ENCODE measurements around the gene ACKR3.

ACKR3 gene

DNA sequence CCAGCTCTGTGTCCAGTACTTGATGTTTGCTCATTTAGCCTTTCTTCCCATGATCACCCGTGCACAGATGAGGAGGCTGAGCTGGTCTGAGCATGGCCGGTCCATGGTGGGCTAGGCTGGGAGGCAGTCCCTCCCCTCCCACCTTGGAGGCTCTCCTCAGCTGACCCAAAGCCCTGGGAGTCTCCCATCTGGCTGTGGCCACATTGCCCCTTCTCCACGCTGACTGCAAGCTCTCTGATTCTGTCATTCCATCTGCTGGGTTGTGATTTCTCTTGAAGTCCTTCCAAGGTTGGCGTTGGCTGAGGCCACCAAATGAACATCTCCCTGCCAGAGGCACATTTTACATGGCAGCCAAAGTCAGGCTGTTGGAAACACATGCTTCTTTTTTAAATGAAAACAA lies 44.0 kb downstream of the ACKR3 start:
- no peak for DNase-seq

DNA sequence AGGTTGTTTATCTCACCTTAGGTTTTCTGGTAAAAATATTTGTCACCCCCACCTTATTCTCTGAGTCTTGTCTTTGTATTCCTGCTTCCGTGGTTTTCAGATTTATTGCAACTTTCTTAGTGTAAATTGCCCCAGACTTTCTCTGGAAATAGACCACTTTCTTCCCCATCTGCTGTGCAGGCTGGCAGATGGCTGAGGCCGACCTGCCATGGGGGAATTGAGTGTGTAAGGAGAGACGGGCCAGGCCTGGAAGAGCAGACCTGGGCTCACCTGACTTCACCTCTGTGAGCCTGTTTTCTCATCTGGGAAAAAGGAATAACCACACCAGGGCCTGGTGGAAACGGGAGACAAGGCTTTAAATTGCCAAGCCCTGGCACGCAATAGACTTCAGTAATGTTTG lies 44.9 kb downstream of the ACKR3 start:
- no peak for DNase-seq

DNA sequence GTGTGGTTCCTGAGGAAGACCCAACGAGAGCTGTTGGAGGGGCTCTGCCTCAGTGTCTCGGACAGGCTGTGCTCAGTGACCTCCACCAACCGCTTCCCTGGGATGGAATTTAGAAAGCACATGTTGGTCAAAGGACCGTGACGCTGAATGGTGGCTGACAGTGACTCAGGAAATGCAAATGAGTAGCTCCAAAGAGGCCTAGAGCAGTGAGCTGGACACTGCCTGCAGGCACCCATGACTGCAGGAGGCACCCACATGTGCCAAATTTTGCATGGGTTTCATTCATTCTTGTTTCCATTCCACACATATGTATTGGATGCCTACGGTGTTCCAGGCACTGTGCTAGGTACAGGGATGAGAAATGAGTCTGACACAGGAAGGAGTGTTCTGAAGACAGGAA lies 46.4 kb downstream of the ACKR3 start:
- DNase-seq, result no peak

DNA sequence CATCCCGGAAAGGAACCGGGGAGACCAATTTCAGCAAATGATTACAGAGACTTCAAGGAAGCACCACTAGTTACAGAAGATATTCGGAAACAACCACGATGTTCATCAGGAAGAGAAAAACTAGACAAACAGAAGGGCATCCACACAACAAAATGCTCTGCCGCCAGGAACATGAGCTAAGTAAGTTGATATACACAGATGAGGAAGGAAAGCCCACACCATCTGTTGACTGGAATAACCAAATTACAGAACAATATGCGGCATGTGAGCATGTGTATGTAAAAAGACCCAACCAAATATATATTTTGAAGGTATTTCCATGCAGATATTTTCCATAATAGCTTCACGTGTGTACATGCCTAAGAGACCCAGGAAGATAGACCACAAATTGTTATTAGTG lies 47.0 kb downstream of the ACKR3 start:
- no peak for DNase-seq

DNA sequence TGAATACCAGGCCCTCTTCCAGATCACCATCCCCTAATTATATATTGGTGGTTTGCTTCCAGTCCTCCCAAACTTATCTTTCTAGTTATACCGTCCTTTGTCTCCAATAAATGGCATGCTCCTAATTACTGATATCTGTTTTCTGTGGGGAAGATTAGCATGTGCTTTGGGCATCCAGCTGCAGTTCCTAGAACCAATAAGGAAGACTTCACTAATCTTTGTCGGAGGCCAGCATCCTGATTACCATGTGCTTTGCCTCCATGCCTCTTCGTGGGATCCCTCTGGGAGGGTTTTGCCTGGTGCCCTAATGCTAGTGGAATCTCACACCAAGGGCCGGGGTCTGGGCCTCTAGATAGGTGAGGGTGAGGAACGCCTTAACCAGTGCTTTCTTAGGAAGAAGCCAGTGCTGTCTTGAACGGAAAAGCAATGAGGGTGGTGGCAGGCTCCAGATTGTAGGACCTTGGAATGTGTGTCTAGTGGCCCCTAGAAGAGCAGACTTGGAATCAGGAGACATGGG lies 47.7 kb downstream of the ACKR3 start:
- DNase-seq, result no peak

DNA sequence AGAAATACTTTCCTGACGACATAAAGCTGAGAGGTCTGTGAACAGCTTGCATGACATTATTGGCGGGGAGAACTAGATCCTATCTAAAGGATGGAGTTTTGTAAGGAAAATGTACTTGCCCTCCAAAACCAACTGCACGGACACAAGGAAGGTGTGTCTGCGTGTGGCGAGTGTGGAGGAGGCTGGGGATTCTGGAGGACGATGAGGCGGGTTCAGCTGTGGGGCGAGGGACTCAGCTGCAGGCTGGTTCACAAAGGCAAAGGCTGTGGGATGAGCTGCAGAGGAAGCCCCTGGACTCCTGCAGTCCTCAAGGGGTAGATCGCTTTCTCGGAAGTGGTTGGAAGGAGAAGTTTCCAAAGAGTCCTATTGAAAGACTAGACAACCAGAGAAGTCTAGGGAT lies 48.2 kb downstream of the ACKR3 start:
- no peak for DNase-seq

DNA sequence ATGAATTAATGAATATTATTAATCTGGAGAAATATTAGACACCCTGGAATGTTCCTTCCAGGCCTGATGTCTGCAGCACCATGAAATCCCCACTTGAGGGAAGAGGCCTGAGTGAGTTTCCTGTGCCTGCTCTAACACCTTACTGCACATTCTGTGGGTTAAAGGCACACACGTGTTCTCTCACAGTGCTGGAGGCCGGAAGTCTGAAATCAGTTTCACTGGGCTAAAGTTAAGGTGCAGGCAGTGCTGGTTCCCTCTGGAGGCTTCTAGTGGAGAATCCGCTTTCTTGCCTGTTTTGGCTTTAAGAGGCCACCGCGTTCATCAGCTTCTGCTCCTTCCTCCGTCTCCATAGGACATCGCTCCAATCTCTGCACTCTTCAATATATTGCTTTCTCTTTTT lies 48.7 kb downstream of the ACKR3 start:
- no peak for DNase-seq

DNA sequence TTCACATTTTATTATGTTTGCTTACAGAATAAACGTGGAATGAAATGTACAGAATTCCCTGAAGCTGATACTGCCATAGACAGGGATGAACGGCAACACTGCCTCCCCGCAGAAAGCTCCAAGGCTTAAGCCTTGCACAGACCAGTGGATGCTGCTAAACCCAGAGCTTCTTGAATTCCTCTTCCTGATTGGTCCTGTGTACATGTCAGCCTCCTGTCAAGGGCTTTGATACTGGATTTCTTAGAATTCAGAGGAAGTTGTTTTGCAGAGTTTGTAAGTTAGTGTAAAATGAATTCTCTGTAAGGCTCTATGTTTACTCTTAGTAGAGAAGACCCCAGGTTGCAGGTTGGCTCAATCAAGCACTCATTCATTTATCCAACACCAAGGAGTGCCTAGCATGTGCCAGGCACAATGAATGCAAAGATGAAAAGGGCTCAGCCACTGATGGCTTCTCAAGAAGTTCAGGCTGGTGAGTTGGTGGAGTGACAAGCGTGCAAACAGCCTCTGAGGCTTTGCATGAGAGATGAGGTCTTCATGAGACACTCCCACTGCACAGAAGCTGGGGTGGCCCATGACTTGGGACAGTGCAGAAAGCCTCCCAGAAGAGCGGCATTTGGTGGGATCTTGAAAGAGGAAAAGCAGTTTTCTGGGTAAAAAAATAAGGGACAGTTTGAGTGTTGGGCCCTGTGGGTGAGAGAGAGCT lies 50.4 kb downstream of the ACKR3 start:
- no peak for DNase-seq

DNA sequence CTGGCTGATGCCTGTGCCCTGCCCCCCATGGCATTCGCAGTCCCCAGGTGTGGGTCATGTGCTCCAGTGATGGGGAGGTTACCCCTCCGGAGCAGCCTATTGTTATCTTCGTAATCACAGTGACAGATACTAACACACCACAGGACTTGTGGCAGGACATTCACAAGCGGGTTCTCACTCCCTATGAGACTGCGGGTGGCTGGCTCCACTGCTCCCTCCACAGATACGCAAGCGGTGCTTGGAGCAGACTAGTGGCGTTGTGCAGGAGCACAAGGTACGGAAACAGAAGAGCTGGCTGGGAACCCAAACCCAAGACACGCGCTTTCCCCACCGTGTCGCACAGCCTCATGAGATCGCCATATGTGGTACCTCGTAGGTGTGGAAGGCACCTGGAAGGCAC lies 52.2 kb downstream of the ACKR3 start:
- no peak for DNase-seq

DNA sequence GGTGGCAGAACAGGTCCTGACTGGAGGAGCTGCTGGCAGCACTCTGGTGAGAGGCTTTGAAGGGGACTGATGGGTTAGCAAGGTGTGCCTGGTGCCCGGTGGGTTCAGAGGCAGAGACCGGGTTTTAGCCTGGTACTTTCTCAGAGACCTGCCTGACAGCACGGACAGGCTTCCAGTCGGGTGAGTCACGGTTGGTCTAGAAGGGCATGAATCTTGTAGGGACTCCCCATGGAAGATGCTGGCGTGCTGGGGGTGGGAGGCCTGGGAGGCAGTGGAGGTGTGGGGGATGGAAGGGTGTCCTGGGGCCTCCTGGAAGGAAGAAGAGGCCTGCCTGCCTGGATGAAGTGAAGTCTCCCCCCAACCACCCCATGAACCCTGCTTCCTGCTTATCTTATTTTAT lies 52.6 kb downstream of the ACKR3 start:
- DNase-seq, result no peak

DNA sequence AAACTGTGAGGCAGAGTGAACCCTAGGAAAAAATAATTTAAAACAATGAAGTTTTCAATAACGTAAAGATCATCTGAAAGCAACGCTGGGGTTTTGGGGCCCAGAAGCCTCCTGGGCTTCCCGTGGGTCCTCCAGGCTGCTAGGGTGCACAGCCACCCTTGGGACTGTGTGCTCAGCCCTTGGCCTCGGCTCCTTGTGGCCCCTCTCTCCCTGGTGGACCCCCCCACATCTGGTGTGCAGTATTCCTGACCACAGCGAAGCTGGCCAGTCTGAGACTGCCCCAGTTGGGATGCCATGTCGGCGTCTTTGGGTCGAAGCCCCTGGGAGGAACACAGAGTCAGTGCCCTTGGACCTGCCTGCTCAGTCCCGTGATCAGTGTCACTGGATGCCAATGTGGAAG lies 53.0 kb downstream of the ACKR3 start:
- no peak for DNase-seq

DNA sequence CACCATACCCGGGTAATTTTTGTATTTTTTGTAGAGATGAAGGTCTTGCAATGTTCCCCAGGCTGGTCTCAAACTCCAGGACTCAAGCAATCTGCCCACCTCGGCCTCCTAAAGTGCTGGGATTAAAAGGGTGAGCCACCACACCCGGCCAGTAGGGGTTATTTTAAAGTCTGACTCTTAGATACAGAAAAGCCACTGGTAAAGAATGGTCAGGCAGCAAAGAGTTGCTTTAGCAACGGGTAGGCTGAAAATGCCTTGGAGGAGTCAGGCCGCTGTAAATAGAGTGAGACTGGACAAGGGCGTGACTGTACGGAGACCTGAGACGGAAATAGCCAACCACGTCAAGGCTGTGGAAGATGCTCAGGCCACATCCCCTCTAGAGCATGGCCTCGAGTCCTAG lies 54.2 kb downstream of the ACKR3 start:
- no peak for DNase-seq

DNA sequence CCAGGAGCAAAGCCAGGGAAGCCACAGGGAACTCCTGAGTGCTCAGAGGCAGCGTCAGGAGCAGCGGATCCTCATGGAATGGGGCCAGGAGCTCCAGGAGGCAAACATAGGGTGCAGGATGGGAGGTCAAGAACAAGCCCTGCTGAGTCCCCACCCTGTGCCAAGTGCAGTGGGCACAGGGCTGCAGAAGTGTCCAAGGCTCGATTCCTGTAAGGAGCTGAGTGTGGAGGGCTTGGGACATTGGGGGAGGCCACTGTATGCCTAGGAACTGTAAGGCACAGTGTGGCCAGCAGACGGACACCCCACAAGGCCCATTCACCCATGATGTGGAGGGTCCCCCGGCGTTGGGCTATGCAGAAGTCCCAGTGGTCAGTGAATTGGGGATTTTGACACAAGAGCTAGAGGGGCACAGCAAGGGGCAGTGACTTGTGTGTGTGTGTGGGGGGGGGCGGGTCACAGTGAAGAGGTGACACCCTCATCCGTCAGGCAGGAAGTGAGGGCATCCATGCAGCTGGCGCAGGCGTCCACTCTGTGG lies 55.6 kb downstream of the ACKR3 start:
- DNase-seq, result no peak

DNA sequence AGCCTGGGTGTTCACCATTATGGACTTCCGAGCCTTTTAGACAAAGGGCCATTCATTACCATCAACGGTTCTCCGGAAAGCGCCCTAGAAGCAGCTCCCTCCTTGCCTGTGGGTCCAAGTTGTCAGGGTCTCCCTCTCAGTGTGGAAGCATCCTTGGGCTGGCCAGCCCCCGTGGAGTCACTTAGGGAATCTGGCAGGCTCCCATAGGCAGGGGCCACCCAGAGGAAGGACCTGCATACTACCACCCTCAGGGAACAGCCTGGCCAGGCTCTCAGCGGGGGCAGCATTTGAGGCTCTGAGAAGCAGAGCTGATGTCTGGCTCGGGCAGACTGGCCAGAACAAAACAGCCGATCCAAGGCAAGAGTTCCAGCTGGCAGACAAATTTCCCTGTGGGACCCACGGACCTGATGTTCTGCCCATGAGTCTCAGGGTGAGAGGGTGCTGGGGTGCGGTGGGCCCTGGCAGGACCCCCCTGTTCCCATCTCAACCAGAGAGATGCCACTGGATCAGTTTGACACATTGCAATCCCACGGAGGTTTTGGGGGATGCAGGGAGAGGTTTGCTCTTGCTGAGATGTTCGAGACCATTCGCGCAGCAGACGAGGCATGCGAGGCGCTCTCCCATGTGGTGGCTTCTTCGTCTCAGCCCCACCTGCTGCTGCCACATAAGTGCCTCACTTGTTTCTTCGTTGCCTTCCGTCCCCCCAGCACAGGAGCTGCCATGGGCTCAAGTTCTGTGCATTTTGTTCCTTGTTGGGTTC lies 56.9 kb downstream of the ACKR3 start:
- DNase-seq, result no peak

DNA sequence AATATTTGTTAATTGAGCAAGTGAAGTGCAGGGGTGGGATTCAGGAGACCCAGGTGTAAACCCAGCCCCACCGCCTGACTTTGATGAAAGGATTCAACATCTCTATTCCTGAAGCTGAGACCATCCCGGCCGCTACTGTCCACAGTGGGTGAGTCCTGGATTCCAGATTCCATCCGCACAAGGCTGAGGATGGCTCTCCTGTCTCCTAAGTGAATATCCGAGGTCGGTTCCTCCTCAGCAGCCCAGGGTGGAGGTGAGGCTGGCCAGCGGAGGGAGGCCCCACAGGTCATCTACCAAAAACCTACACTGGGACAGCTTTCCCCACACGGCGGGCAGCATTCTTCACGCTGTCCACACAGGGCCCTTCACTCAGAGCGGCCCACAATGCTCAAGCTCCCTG lies 57.6 kb downstream of the ACKR3 start:
- no peak for DNase-seq

DNA sequence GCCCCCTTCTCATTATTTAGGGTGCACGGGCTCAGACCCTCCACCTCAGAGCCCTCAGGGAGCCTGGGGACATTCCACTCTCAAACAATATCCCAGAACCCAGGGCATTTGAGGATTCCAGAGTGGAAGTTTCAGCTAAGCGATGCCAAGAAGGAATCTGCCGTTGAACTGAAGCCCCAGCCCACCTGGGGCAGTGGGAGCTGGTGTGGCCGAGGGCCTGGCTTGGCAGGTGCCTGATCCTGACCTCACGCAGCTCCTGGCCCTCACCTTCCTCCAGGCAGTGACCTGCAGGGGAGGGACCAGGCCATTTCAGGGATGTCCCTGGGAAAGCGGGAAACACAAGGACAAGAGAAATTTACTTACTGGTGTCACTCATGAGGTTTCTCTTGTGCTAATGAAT lies 58.2 kb downstream of the ACKR3 start:
- no peak for DNase-seq

DNA sequence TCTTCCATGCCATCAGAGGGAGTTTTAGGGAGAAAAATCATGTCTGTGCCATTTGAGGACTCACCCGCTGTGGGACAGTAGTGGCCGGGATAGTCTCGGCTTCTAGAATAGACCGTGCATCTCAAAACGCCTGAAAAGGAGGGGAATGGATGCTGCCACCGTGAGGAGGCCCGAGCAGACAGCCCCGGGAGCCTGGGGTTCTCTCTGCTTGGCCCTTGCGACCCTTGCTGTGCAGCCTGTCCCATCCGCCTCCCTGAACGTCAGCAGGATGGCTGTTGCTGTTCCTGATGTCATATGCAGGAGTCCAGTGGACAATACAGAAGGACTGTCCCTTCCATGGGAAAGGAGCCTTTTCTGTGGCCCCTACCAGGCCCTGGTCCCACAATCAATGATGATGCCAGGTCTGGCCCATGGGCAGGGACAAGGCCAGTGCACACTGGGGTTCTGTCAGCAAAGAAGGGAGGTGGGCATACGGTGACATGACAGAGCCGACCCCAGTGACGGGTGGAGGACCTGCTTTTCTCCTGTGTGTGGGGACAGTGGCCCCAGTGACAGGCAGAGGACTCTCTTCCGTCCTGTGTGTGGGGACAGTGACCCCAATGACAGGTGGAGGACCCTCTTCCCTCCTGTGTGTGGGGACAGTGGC lies 58.8 kb downstream of the ACKR3 start:
- DNase-seq, result no peak

DNA sequence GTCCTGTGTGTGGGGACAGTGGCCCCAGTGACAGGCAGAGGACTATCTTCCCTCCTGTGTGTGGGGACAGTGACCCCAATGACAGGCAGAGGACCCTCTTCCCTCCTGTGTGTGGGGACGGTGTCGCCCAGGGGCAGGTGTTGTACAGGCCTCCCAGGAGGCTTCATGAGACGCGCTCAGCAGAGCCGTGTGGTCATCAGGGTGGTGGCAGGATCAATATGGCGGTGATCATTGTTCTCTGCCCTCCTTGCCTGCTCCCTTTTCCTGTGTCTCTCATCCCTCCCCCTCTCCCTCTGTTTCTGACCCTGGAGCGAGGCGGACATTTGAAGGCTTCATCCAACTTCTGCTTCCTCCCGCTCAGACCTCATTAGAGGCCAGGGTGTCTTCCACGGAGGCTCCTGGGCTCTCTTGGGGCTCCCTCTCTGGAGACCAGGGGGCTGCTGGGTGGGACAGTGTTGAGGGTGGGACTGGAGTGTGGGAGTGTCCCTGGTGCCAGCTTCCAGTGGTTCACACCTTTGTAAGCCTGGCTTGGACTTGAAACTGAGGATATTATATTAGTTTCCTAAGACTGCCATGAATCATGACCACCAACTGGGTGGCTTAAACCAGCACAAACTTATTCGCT lies 59.5 kb downstream of the ACKR3 start:
- DNase-seq, result no peak

DNA sequence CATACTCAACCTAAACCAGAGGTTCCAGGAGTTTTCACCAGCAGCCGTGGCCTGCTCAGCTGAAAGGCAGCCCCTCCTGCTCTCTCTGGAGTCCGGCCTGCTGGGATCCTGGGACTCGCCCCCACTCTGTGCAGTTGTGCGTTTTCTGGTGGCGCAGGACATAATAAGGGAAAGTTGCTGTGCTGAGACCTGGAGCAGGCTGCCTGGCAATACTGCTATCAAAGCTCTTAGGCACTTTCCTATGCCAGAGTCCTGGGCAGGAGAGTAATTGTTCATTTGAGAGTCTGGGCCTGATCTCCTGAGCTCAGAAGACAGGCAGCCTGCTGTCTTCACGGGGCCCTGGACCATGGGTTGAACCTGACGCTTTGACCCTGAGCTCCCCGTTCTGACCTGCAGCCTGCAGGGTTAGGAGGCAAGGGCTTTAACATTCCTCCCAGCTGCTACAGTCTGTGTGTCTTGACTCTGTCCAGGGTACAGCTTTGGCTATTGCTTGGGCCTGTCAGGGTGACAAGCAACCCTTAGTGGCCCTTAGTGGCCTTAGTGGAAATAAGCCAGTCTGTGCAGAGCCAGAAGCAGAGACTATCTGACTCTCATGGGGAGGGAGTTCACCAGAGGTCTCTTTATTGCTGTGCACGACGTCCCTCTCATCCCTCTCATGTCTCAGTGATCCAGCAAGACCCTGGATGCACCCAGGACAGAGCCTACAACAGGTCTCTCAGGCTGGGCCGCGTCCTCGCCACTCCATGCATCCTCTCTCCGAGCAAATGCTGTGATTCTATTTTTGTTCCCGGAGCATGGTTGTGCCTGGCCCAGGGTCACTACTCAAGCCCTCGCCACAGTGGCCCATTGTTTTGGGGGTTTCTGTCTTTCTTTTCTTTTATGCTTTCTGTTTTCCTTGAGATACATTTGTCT lies 60.6 kb downstream of the ACKR3 start:
- peak; percentile 30 for DNase-seq

DNA sequence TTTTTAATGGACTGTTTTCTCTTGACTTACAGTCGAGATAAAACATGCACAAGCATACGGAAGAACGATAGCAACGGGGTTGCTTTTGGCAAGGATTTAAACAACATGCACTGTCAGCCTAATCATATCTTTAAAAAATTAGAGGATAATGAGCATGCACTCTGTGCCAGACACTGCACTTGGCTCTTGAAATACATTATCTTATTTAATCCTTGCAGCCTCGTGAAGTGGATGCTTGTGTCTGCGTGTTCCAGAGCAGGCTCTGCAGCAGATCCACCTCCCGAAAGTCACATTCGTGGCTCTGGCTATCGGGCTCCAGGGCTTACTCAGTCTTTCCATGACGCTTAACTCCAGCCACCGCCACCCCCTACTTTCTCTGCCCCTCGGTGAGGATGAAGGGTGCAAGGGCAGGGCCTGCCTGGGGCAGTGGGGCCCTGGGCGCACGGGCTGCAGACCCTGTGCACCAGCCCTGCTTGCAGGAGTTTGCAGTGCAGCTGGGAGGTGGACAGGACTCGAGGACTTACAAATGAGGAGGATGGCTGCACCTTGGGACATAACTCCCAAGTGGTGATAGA lies 61.7 kb downstream of the ACKR3 start:
- peak; percentile 42 for DNase-seq

DNA sequence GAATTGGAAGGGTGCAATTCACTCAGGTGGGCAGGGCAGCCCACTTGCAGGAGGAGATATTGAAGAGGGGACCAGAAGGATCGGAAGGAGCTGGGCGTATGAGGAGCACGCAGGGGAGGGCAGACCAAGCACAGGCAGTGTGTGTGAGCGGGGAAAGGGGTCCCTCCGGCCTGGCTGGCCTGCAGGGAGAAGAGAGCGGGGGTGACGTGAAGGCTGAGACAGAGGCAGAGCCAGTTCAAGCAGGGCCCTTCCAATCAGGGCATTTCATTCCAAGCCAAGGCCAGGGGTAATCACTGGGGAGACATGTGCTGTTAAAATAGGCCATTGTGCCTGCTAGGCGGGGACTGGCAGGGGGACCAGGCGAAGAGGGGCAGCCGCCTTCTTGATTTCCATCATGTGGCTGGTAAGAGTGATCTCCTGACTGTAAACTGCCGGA lies 62.2 kb downstream of the ACKR3 start:
- DNase-seq, result peak; percentile 30

Measured in right forelimb (tissue), 1 donor.